ENCODE data around the gene ODR4. TPM values are rescaled to one million over a fixed set of nuclear protein-coding genes. Genes with fewer than 3 reads are reported as not detected.
"Not testable (repeated sequence)": the region's sequence is repeated elsewhere in the genome, so short reads cannot be mapped to it uniquely, and the experiment has no call there.

Gene ODR4
- polyA plus RNA-seq, 5 donors = 24.2 to 42.9 (median 35.0) TPM

- peak; percentile 31 to 32 for DNase-seq
Observed at GRCh38 chr1:186420923-186421322, 45.3 kb downstream of the ODR4 start.

DNA sequence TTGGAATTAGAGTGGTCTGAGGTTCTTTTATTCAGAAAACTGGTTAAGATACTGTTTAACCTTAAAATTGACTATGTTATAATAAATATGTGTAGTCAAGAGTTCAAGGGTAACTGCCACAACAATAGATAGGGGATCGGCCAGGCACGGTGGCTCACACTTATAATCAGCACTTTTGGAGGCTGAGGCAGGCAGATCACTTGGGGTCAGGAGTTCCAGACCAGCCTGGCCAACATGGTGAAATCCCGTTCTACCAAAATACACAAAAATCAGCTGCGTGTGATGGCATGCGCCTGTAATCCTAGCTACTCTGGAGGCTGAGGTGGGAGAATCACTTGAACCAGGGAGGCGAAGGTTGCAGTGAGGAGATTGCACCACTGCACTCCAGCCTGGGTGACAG lies 45.8 kb downstream of the ODR4 start:
- DNase-seq = no peak

DNA sequence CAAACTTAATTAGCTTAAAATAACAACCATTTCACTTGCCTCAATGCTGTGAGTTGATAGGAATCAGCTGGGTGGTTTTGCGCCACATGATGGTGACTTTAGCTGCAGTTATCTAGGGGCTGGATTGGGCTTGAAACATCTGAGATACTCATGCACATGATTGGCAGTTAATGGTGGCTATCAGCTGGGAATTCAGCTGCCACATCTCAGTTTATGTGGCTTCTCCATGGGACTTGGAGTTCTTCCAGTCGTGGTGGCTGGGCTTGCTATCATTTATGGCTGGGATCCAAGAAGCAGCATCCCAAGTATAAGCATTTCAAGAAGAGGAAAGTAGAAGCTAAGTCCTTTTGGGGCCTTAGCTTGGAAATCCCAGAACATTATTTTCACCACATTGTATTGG lies 48.9 kb downstream of the ODR4 start:
- peak; percentile 35 to 38 for DNase-seq

DNA sequence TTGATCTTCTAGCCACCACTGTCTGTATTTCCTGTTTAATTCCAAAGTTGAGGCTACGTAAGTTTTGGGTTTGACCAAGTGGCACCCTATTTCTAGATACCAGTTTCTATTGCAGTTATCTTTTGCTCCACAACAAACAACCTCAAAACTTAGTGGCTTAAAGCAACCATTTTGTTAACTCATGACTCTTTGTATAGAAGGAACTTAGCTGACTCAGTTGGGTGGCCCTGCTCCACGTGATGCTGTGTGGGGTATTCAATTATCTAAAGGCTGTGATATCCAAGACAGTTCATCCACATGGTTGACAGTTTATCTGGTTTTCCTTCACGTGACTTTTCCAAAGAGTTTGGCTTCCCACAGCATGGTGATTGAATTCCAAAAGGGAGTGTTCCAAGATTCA lies 50.5 kb downstream of the ODR4 start:
- no peak for DNase-seq

- DNase-seq = no peak
Observed at GRCh38 chr1:186429017-186429416, 53.4 kb downstream of the ODR4 start.

DNA sequence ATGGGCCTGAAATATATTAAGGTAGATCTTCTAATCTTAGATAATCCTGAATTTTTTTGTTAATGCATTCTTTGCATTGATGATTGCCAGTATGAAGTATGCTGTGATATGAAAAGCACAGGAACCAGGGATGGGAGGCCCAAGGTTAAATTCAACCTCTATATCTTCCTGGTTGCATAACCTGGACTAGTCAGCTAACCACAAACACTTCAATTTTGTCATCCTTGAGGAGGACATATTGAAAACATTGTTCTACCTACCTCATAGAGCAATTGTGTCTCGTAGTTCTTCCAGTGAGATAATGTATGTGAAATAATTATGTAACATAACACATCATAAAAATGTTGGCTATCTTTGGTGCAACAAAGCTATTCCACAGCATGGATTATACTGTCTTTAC lies 59.7 kb downstream of the ODR4 start:
- no peak for DNase-seq

DNA sequence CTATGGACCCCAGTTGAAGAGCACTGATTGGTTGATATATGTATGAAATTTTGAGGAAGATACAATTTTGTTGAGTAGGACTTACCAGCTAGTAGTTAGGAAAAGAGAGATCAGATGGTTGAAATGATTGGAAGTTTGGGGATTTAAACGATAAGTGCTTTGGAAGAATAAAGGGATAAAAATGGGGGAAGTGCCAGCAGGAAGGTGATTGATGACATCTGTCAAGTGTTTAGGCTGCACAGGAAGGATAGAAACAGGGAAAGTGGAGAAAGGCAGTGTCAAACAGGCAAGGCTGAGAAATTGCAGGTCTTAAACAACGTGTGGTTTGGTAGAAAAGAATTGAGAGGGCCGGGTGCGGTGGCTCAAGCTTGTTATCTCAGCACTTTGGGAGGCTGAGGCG lies 62.9 kb downstream of the ODR4 start:
- no peak for DNase-seq

DNA sequence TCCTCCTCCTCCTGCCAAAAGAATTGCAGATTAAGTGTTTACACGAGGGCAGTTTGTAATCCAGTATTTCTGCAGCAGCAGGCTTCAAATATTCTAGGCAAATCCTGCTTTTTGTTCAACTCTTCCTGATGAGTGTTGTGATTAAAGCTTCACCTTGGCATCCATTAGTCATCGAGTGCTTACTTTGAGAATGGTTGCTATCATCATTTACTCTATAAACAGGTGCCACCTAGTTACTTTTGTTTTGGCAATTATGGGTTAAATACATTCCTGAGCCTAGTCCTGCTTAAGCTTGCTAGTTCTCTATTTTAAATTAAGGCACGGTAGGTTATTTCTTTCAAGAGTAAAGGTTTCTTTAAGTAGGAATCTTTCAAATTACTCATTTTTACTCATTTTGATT lies 64.9 kb downstream of the ODR4 start:
- no peak for DNase-seq

DNA sequence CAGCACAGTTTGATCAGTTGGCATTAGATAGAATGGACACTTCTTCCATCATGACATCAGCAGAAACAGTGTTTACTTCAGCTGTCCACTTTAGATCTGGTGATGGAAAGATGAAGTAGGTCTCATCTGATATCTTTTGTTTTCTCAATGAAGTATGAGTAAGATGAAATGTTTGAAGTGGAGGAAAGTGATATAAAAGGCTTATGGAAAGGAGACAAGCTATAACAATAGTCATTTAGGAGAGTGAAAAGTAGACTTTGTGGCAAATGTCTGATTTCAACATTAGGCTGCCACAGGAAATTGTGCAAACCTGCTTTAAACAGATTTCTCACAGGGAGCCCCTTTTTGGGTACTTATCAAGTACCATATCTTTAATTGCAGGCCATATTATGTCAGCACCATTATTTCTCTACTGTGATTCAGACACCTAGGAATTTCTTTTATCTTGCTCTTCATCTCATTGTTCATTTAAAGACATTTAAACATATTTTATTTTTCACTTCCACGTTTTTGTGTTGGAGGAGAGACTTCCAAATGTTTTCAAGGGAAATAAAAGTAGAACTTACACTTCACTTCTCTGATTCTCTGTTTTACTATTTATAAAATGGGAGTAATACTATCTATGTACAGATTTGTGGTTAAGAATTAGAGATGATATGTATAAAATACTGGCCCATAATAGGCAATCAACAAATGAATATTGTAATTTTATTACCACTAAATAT lies 67.2 kb downstream of the ODR4 start:
- no peak for DNase-seq

- DNase-seq = no peak
Observed at GRCh38 chr1:186443638-186444037, 68.0 kb downstream of the ODR4 start.

DNA sequence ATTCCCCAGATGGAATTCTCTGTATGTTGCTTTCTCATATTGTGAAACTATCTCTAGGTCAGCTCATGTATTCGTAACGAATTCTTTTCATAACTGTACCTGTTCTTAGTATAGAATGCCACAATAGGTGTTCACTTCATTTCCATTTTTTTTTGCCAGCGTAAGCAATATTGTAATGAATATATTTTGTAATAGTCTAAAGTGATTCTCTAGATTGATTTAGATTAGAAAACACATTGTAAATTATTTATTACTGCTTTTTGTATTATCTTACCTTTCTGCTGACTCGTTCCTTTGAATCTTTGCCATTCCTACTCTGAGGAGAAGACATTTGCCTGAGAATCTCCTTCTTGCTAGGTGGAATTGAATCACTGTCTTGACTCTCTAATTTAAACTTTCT lies 70.5 kb downstream of the ODR4 start:
- no peak for DNase-seq

DNA sequence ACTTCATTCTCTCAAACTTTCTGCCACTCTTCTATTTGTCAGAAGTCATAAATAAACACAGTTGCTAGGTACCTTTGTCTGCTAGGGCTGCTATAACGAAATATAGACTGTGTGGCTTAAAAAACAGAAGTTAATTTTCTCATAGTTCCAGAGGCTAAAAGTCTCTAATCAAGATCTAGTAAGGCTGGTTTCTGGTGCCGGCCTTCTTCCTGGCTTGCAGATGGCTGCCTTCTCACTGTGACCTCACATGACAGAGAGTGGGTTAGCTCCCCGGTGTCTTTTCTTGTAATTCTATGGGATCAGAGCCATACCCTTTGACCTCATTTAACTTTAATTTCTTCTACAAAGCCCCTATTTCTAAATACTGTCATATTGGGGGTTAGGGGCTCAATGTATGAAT lies 79.3 kb downstream of the ODR4 start:
- DNase-seq = no peak

- DNase-seq = no peak
Observed at GRCh38 chr1:186456729-186457255, 81.2 kb downstream of the ODR4 start.

- DNase-seq = not testable (repeated sequence)
Observed at GRCh38 chr1:186459161-186459560, 83.5 kb downstream of the ODR4 start.

DNA sequence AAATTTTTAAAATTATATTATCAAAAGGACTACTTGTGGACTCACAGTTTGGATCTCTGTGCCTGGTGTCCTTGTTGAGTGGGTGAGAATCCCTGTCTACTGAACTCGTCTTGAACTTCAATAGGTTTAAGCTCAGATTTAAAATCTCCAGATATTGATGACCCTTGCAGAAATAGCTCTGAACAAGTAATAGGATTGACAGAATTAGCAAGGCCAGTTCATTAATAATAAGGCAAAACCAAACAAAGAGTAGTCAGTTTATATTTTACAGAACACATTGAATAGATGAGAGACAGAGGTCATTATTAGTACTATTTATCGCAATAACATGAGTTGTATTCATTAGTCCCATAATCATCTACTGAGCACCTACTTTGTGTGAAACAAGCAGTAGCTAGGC lies 85.4 kb downstream of the ODR4 start, which contains the start of gene PDC:
Gene PDC (minus strand): TSS at position 101 of the 400 bp plus-strand sequence. CDS start 11,655 bp downstream, outside the sequence.
- DNase-seq = no peak

GRCh38 chr1:186463511-186463910 lies 87.9 kb downstream of the ODR4 start:
- DNase-seq = no peak

DNA sequence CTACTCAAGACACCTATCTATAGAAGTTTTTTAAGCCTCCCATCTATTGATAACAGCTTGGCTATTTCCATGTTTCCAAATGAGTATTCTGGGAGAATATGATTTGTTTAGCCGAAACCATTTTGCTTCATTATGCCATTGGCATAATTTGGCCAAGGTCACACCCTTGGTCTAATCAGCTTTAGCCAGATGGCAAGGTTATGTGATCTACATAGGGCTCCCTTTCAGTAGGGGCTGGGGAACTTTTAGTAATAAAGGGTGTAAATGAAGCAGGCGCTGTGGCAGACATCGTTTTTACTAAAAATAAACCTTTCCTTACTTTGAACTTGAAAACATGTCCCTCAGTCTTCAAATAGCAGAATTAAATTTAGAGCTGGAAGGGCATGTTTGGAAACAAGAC lies 88.3 kb downstream of the ODR4 start:
- no peak for DNase-seq

DNA sequence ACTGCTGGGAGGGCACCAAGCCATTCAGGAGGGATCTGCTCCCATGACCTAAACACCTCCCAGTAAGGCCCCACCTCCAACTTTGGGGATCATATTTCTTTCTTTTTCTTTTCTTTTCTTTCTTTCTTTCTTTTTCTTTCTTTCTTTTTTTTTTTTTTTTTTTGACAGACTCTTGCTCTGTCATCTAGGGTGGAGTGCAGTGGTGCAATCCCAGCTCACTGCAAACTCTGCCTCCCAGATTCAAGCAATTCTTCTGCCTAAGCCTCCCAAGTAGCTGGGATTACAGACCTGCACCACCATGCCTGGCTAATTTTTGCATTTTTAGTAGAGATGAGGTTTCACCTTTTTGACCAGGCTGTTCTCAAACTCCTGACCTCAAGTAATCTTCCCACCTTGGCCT lies 89.9 kb downstream of the ODR4 start:
- DNase-seq = not testable (repeated sequence)

DNA sequence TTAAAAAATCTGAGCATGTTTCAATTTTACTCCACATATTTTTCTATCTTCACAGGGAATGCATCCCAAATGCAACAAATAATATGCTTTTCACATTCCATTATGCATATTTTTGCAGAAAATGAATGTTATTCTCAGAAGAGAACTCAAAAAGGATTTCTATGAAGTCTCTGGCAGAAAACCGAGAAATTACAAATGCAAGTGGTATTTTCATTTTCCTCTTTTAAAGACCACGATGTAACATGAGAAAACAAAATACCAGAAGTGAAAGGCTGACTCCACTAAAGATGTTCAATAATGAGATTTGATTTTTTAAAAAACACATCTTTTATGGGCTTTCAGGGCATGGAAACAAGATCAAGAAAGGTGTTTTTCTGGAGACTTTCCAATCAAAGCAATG lies 90.3 kb downstream of the ODR4 start:
- no peak for DNase-seq
